Mononuclear cell (primary cell): ENCODE measurements around the gene CTDSPL2. TPM values are rescaled to one million over a fixed set of nuclear protein-coding genes. Genes with fewer than 3 reads are reported as not detected.
A peak's percentile ranks its signal among the peaks of the same experiment; 100 is the strongest.
"Not testable (repeated sequence)": the region's sequence is repeated elsewhere in the genome, so short reads cannot be mapped to it uniquely, and the experiment has no call there.

Experiments used
- H3K27me3 ChIP-seq: 2 replicates; pipeline ENCODE4 v1.6.0; 2011; ENCODE audit warnings: low read length, control low read depth; ENCODE audit not compliant: insufficient read depth
- H3K4me1 ChIP-seq: 2 replicates; pipeline ENCODE4 v1.5.1; 2011; ENCODE audit warnings: mild to moderate bottlenecking, low read length, control low read depth; ENCODE audit not compliant: insufficient read depth
- H3K4me3 ChIP-seq: 2 replicates; pipeline ENCODE4 v1.5.1; 2011; ENCODE audit warnings: mild to moderate bottlenecking, low read length, moderate library complexity
- H3K9me3 ChIP-seq: 2 replicates; pipeline ENCODE4 v1.5.1; 2011; ENCODE audit warnings: low read depth, mild to moderate bottlenecking, control low read depth, low read length
- total RNA-seq: library from RNA; depleted of rRNA; stranded (reverse); fragments of >200 nt; gene quantifications from one replicate; pipeline ENCODE4 v1.2.3, GENCODE V29; 2012

CTDSPL2 gene
- total RNA-seq, 1 donor: 269 TPM

GRCh38 chr15:44519537-44519936 lies 92.1 kb downstream of the CTDSPL2 start:
- Histone ChIP-seq H3K4me1 (no peaks in the 10 kb centered on the region), H3K4me3 (no peak overlapping the region), H3K9me3 (no peaks in the 10 kb centered on the region), H3K27me3 (no peaks in the 10 kb centered on the region)

DNA sequence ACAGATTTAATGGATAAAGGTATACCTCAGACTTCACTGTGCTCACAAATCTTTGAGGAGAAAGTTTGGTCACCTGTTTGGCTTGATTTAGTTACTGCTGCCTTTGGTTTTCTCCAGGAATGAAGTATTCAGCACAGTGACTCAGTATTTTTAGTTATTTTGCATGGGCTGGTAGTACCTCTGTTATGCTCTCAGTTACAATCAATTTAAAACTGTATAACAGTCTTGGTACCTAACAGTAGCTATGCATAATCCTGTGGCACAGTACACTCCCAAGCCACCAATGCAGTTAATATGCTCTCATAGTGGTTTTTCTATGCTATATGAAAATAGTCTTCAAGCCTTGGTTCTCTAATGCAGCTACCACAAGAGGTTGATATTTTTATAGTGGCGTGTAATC lies 97.6 kb downstream of the CTDSPL2 start:
- Histone ChIP-seq H3K4me1 (no peaks in the 10 kb centered on the region), H3K9me3 (no peaks in the 10 kb centered on the region), H3K27me3 (no peaks in the 10 kb centered on the region), H3K4me3 (no peak overlapping the region)

DNA sequence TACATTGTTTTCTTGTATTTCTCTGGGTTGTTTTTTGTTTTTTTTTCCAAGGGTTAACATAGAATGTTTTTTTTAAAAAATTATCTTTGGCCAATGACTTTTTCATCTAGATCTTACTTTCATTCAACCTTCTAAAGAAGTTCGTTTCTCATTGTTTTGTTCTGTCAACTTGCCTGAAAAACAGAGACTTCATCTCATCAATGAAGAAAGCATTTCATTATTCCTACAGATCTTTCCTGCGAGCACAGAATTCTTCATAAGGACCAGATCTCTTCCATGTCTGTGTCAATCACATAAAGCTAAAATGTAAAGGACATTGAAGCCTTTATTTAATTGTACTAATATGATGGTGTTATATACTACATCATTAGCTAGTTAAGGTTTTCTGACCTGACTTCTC lies 99.8 kb downstream of the CTDSPL2 start:
- Histone ChIP-seq H3K27me3 (no peaks in the 10 kb centered on the region), H3K4me3 (no peak overlapping the region), H3K9me3 (no peaks in the 10 kb centered on the region), H3K4me1 (no peaks in the 10 kb centered on the region)

DNA sequence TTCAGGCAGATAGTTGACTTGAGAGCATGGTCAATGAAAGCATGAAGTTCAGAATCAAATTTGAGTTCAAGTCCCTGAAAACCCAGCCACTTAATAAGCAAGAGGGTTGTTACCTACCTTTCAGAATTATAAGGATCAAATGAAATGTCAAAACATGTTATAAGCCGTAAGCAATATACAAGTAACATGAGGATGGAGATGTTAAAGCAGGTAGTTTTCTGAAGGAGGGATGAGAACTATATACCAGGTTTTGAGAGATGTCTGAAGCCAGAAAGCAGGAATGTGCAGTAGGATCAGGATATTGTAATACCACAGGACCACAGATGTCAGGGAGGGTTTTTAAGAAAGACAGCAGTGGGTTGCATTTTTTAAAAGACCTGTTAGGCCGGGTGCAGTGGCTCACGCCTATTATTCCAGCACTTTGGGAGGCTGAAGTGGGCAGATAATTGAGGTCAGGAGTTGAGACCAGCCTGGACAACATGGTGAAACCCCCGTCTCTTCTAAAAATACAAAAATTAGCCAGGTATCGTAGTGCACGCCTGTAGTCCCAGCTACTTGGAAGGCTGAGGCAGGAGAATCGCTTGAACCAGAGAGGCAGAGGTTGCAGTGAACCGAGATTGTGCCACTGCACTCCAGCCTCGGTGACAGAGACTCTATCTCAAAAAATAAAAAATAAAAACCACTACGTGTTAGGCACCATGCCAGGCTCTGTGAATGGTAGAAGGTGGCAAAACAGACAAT lies 102.6 kb downstream of the CTDSPL2 start:
- H3K4me3 ChIP-seq: no peak overlapping the region
- H3K4me1 ChIP-seq: peaks cover under 1% of the 10 kb centered on the region
- no peaks in the 10 kb centered on the region for H3K27me3 ChIP-seq
- H3K9me3 ChIP-seq: no peaks in the 10 kb centered on the region

DNA sequence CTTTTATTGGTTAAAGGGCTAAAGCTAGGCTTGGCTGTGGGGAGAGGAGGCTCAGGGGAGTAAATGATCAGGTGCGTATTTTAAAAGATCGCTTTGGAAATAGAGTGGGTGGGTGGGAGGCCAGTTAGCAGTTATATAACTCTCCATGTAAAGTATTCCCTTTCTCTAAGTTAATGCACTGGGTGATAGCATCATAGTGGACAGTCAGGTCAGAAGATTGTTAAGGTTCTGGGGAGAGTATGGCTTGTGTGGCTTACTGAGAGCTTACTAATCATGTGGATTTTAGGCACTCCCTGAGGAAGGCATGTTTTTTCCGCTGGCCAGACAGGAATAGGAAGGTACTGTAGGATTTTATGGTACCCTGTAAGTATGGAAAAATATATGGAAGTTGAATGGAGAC lies 103.2 kb downstream of the CTDSPL2 start:
- H3K4me3 ChIP-seq: no peak overlapping the region
- H3K27me3 ChIP-seq: no peaks in the 10 kb centered on the region
- H3K9me3 ChIP-seq: no peaks in the 10 kb centered on the region
- H3K4me1 ChIP-seq: peaks cover 6% of the 10 kb centered on the region

DNA sequence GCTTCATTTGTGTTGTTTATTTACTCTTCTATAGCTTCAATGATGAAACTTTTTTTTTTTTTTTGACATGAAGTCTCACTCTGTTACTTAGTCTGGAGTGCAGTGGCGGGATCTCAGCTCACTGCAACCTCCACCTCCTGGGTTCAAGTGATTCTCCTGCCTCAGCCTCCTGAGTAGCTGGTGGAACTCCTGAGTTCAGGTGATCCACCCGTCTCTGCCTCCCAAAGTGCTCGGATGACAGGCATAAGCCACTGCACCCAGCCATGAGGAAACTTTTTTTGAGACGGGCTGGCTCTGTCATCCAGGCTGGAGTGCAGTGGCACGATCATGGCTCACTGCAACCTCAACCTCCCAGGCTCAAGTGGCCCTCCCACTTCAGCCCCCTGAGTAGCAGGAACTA lies 104.8 kb downstream of the CTDSPL2 start:
- H3K4me3 ChIP-seq, H3K9me3 ChIP-seq, H3K27me3 ChIP-seq: not testable (repeated sequence)
- H3K4me1 ChIP-seq: peaks cover 12% of the 10 kb centered on the region

- Histone ChIP-seq H3K4me3 (no peak overlapping the region), H3K27me3 (no peaks in the 10 kb centered on the region), H3K9me3 (no peaks in the 10 kb centered on the region), H3K4me1 (peaks cover 15% of the 10 kb centered on the region)
These were observed 105.3 kb downstream of the CTDSPL2 start for GRCh38 chr15:44532689-44533088.

DNA sequence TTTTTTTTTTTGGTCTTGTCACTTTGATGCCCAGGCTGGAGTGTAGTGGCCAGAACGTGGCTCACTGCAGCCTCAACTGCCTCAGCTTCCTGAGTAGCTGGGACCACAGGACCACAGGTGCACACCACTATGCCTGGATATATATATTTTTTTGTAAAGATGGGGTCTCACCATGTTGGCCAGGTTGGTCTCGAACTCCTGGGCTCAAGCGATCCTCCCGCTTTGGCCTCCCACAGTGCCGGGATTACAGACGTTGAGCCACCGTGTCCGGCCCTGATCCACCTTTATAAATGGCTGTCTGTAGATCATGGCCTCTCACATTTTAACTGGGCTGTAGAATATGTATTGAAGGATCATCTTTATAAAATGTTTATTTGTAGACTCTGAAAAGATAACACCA lies 107.7 kb downstream of the CTDSPL2 start:
- Histone ChIP-seq H3K9me3 (no peaks in the 10 kb centered on the region), H3K27me3 (no peaks in the 10 kb centered on the region), H3K4me3 (no peak overlapping the region), H3K4me1 (peaks cover 25% of the 10 kb centered on the region)

DNA sequence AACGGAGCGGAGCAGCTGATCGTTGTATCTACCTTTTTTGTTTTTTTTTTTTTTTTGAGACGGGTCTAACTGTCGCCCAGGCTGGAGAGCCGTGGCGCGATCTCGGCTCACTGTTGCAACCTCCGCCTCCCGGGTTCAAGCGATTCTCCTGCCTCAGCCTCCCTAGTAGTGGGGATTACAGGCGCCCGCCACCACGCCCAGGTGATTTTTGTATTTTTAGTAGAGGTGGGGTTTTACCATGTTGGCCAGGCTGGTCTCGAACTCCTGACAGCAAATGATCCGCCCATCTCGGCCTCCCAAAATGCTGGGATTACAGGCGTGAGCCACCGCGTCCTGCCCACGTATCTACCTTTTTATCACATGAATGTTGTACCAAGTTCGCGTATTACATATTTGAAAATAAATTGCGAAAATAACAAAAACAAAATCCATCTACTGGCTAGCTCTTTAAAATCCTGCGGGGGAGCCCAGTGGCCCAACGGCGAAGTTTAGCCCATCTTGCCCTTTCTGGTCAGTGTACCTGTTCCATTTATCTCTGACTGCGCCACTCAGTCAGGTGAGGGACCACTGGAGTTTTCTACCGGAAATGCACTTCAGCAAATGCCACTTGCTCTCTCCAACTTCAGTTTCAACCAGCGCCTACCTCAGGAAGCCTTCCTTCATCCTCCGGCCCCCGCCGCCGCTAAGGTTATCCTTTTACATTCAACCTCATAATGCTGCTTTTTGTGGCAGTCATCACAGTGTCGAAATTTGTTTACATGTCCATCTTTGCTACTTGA lies 108.3 kb downstream of the CTDSPL2 start:
- H3K4me3 ChIP-seq: peak overlapping the region; percentile 94
- H3K9me3 ChIP-seq: no peaks in the 10 kb centered on the region
- H3K27me3 ChIP-seq: no peaks in the 10 kb centered on the region

DNA sequence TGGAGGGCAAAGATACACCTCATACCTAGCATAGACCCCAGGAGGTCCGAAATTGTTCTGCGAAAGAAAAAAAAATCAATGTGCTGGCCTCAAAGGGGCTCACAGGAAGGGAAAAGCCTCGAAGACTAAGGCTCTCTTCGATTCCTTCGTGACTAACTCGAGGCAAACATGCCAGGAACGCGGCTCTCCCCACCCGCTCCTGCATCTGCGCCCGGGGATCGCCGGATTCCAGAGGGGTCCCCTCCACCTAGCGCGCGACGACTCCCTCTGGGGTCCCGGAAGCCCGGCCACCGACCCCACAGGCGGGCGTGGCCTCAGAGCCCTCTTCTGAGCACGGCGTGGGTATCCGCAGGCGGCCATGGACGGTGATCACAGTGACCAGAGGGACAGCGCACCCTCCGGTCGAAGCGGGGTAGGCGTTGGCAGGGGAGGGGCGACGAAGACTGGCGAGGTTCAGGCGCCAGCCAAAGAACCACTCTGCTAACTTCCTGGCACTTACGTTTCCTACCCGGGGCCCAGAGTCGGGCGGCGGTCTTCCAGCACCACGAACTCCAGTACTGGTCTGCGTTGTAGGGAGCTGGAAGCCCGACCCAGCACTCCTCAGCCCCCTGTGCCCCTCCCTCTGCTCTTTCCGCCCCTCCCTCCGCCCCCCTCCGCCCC lies 109.0 kb downstream of the CTDSPL2 start:
- Histone ChIP-seq H3K4me3 (peak overlapping the region; percentile 94), H3K4me1 (peaks cover 30% of the 10 kb centered on the region), H3K27me3 (no peaks in the 10 kb centered on the region), H3K9me3 (no peaks in the 10 kb centered on the region)

More for the DNA sequence above, 108.3 kb downstream of the CTDSPL2 start:
- H3K4me1 ChIP-seq: peaks cover 25% of the 10 kb centered on the region

DNA sequence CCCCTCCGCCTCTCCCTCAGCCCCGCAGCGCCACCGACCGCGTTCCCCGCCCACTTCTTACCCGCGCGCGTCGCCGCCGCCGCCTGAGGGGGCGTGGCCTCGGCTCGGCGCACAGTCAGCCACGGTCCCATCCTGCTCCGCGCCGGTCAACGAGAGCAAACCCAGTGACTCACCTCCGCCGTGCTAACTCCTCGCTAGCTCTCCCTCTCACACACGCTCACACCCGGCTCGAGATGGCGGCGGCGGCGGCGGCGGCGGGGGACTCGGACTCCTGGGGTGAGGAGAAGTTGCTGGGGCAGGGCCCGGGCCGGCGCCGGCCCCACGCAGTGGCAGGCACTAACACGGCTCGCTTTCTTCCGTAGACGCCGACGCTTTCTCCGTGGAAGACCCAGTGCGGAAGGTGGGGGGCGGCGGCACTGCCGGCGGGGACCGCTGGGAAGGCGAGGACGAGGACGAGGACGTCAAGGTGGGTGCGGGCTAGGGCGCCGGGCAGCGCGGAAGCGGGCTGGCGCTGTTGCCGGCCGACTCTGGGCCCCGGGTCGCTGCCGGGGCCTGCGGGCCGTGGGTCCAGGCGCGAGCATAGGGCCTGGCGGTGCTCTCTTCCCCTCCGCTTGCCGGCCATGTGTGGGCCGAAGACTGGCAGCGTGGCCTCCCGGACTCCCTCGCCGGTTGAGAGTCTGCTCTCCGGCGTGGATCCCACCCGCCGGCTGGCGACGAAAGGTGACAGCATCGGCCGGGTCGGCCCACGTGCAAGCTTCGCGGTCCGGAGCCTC lies 109.7 kb downstream of the CTDSPL2 start, which contains the start of gene EIF3J:
EIF3J (plus strand) TSS at position 186 of the 773 bp plus-strand sequence; CDS start at position 234, 48 bp downstream.
- Histone ChIP-seq H3K9me3 (no peaks in the 10 kb centered on the region), H3K4me3 (peak within 1 kb of the TSS; percentile 94), H3K27me3 (no peaks in the 10 kb centered on the region), H3K4me1 (peaks cover 36% of the 10 kb centered on the region)

- Histone ChIP-seq H3K4me1 (peaks cover 36% of the 10 kb centered on the region), H3K4me3 (peak overlapping the region; percentile 88), H3K27me3 (no peaks in the 10 kb centered on the region), H3K9me3 (no peaks in the 10 kb centered on the region)
These were observed 110.4 kb downstream of the CTDSPL2 start for GRCh38 chr15:44537735-44538240.

DNA sequence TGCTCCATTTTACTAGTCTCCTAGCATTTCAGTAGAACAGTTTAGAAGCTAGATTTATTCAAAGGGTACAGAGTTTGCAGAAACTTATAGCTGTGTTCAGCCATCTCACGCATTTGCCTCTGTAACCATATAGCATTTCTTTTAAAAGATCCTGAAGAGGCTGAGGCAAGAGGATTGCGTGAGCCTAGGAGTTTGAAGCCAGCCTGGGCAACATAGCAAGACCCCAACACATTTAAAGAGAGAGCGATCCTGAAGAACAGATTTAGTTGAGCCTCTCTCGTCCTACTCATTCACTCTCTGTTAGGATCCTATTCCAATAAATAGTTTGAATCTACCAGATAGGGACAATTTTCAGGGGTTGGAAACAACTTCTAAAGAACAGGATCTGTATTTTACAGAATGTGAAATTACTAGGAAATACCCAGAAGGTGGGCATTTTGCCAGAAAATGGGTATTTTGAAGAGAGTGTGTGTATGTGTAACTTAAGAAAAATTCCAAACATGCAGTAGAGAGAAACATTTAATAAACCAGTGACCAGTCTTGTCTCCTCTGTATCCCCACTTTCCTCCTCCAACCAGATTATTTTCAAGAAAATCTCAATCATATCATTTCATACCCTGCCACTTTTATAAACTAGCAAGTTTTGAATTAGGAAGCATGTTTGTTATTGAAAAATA lies 114.0 kb downstream of the CTDSPL2 start:
- Histone ChIP-seq H3K27me3 (no peaks in the 10 kb centered on the region), H3K4me3 (no peak overlapping the region), H3K4me1 (peaks cover 33% of the 10 kb centered on the region), H3K9me3 (no peaks in the 10 kb centered on the region)

DNA sequence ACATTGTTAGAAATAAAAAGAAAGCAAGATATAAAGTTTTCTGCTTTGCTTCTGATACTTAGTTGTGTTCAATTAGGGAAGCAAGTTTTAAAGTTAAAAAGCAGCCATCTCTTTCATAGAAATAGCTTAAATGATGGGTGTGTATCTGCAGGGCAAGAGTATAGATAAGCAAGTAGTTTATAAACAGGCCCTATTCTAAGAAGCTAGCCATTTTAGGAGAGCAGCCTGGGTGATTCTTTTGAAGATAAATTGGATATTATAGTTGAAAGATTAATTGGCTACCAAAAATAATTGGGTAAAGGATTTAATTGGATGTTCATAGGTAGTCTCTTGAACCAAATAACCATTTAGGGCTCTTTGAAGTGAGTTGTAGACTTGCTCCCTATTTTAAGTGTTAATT lies 115.2 kb downstream of the CTDSPL2 start:
- peaks cover 38% of the 10 kb centered on the region for H3K4me1 ChIP-seq
- no peak overlapping the region for H3K4me3 ChIP-seq
- no peaks in the 10 kb centered on the region for H3K27me3 ChIP-seq
- no peaks in the 10 kb centered on the region for H3K9me3 ChIP-seq
